SKM-1 (cell line): ENCODE data around the gene RINT1.
A peak's percentile ranks its signal among the peaks of the same experiment; 100 is the strongest.

Source experiments
- DNase-seq: peaks from one replicate; lab custom pipeline; 2025; ENCODE audit not compliant: unreplicated experiment; lab: John Stamatoyannopoulos, UW

Gene RINT1

GRCh38 chr7:105530546-105530945 is 1.5 kb upstream of the RINT1 start:
- no peak for DNase-seq

GRCh38 chr7:105532709-105533460 is 884 bp downstream of the RINT1 start:
- DNase-seq = no peak

- DNase-seq = no peak
These were observed 6.3 kb downstream of the RINT1 start for GRCh38 chr7:105538339-105538738.

GRCh38 chr7:105559926-105560325 is 27.9 kb downstream of the RINT1 start:
- no peak for DNase-seq

- DNase-seq = no peak
These were observed 33.2 kb downstream of the RINT1 start for GRCh38 chr7:105565190-105565589.

- no peak for DNase-seq
These were observed 35.0 kb downstream of the RINT1 start for GRCh38 chr7:105567024-105567423.

GRCh38 chr7:105567821-105568220 is 35.8 kb downstream of the RINT1 start:
- no peak for DNase-seq

- no peak for DNase-seq
These were observed 39.9 kb downstream of the RINT1 start for GRCh38 chr7:105571891-105572290.

- DNase-seq = no peak
These were observed 45.2 kb downstream of the RINT1 start for GRCh38 chr7:105577251-105577650.

GRCh38 chr7:105578496-105578895 is 46.5 kb downstream of the RINT1 start:
- no peak for DNase-seq

GRCh38 chr7:105580022-105580740 is 48.2 kb downstream of the RINT1 start:
- no peak for DNase-seq

GRCh38 chr7:105581066-105581811 is 49.2 kb downstream of the RINT1 start, which contains the start of gene EFCAB10:
TSS of gene EFCAB10 (minus strand) at chr7:105581493. CDS start at chr7:105581463, 30 bp downstream.
- DNase-seq = no peak

GRCh38 chr7:105583061-105583460 is 51.1 kb downstream of the RINT1 start:
- DNase-seq = no peak

- DNase-seq = no peak
These were observed 52.2 kb downstream of the RINT1 start for GRCh38 chr7:105584165-105584564.

GRCh38 chr7:105585850-105586500 is 54.0 kb downstream of the RINT1 start:
- DNase-seq = no peak

GRCh38 chr7:105587909-105588635 is 56.1 kb downstream of the RINT1 start:
- no peak for DNase-seq

- peak; percentile 76 for DNase-seq
These were observed 57.5 kb downstream of the RINT1 start for GRCh38 chr7:105589356-105590077.

GRCh38 chr7:105590793-105591192 is 58.8 kb downstream of the RINT1 start:
- no peak for DNase-seq

GRCh38 chr7:105591522-105591921 is 59.5 kb downstream of the RINT1 start:
- DNase-seq = no peak

- DNase-seq = no peak
These were observed 62.0 kb downstream of the RINT1 start for GRCh38 chr7:105594034-105594433.
